ENCODE results near the gene ELAVL4. TPM values are rescaled to one million over a fixed set of nuclear protein-coding genes. Genes with fewer than 3 reads are reported as not detected.

The ELAVL4 gene
- total and polyA plus RNA-seq, 2 of the 8 experiments (the other 6 are each of a cell fraction or from before 2014, with no cell fraction given): 0.21 to 0.89 TPM

DNA sequence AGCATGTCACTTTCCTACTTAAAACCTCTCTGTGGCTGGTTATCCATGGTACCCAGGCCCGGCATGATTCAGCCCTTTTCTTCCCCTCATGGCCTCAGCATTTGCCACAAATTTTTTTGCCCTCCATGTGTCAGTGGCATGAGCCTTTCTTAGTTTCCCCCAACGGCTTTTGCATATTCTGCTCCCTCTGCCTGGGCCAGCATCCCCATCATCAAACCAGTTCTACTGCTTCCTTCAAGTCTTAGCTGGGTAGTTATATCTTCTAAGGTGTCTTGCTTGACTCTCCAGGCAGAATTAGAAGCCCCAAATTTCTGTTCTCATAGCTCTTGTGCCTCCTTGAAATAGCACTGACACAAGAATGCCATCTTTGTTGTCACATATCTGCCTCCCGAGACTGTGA is 127.9 kb downstream of the ELAVL4 start:
- no peaks in the 10 kb centered on the region for H3K27me3 ChIP-seq (replicated peaks in 1 of 4; ENCODE audit: control insufficient read depth in 3 of 4, extremely low read depth in 1 of 4, insufficient read depth in 3 of 4, low read length in 3 of 4)
- no peak for DNase-seq (ENCODE audit: low read depth in 1 of 2, low spot score in 2 of 2)
- no peak overlapping the region for H2BK5ac ChIP-seq (ENCODE audit: low read depth, low read length)
- no peak overlapping the region for H4K8ac ChIP-seq (ENCODE audit: extremely low read depth, insufficient read depth, low read length)
- H2AFZ ChIP-seq (ENCODE audit: low read length): no peak overlapping the region
- no peak overlapping the region for H4K91ac ChIP-seq (replicated peaks; ENCODE audit: insufficient read length, low read length)
- no peak overlapping the region for H3K18ac ChIP-seq (ENCODE audit: extremely low read depth, low read length)
- H3K4ac ChIP-seq (replicated peaks; ENCODE audit: insufficient read length, low read depth, low read length): no peak overlapping the region
- H3K79me1 ChIP-seq (ENCODE audit: low read depth, low read length): no peaks in the 10 kb centered on the region
- H3K4me1 ChIP-seq (replicated peaks in 1 of 4; ENCODE audit: control insufficient read depth in 3 of 4, insufficient read depth in 4 of 4, low read length in 3 of 4): no peaks in the 10 kb centered on the region
- H3K36me3 ChIP-seq (ENCODE audit: control insufficient read depth in 2 of 4, insufficient read depth in 4 of 4, low read length in 3 of 4): no peaks in the 10 kb centered on the region
- H3K9ac ChIP-seq (replicated peaks in 1 of 4; ENCODE audit: extremely low read depth in 1 of 4, low read depth in 3 of 4, low read length in 3 of 4): no peak overlapping the region
- ChIA-PET CTCF (ENCODE audit: partially characterized antibody) (no interaction called here), POLR2A (ENCODE audit: partially characterized antibody) (no interaction called here)
- FAIRE-seq: no peak
- H3K56ac ChIP-seq (replicated peaks; ENCODE audit: insufficient read length, low read depth, low read length): no peak overlapping the region
- H3K14ac ChIP-seq (ENCODE audit: insufficient read length): no peak overlapping the region
- 79% methylated on average over 3 of the region's 3 CpGs; no CpG with 5 or more reads in 1 of the 2 experiments for WGBS, 2 experiments (ENCODE audit: extremely low coverage in 1 of 2, insufficient coverage in 1 of 2, insufficient read length in 1 of 2, insufficient replicate concordance in 2 of 2, low coverage in 1 of 2, low lambda C conversion rate in 2 of 2, missing lambda C conversion rate in 1 of 2)
- no peaks in the 10 kb centered on the region for H3K79me2 ChIP-seq (ENCODE audit: control insufficient read depth in 1 of 2, insufficient read depth in 2 of 2, low read length in 2 of 2)
- no peaks in the 10 kb centered on the region for H4K20me1 ChIP-seq (replicated peaks in 1 of 2; ENCODE audit: control insufficient read depth in 1 of 2, insufficient read depth in 2 of 2, low read length in 2 of 2)
- H4K5ac ChIP-seq (ENCODE audit: insufficient read length, low read depth, low read length): no peak overlapping the region
- no peak overlapping the region for H3K4me3 ChIP-seq (ENCODE audit: extremely low read depth in 1 of 4, insufficient read depth in 2 of 4, low read depth in 3 of 4, low read length in 4 of 4)
- H2BK20ac ChIP-seq (ENCODE audit: low read length): no peak overlapping the region
- H2BK12ac ChIP-seq (ENCODE audit: low read depth, low read length): no peak overlapping the region
- no peak overlapping the region for H3K23ac ChIP-seq (ENCODE audit: insufficient read length)
- H2BK120ac ChIP-seq (replicated peaks; ENCODE audit: low read depth, low read length): no peak overlapping the region
- H3K9me3 ChIP-seq (ENCODE audit: insufficient read depth in 2 of 2, low read depth in 1 of 2, low read length in 1 of 2): peaks cover 36 to 57% of the 10 kb centered on the region in 2 experiments; a peak in 3 of 4 replicates
- no peak overlapping the region for H2AK5ac ChIP-seq (ENCODE audit: low read depth, low read length)
- no peak overlapping the region for H3K27ac ChIP-seq (ENCODE audit: low read depth, low read length)
- no peak overlapping the region for H3K4me2 ChIP-seq (ENCODE audit: insufficient read depth in 1 of 2, low read depth in 2 of 2, low read length in 2 of 2)
- H2BK15ac ChIP-seq (ENCODE audit: low read length): no peak overlapping the region
- H3K23me2 ChIP-seq (ENCODE audit: low read depth, low read length): no peaks in the 10 kb centered on the region
- no peak for TF ChIP-seq TAF1 (IDR thresholded peaks at IDR 0.05; ENCODE audit: low read depth, low read length)
- TF ChIP-seq BRCA1 (IDR thresholded peaks at IDR 0.05; ENCODE audit: low read depth, low read length): no peak
- TF ChIP-seq NRF1 (IDR thresholded peaks at IDR 0.05; ENCODE audit: low read depth, low read length): no peak
- no peak for TF ChIP-seq CEBPB (IDR thresholded peaks at IDR 0.05; ENCODE audit: low read depth, low read length)
- no peak for TF ChIP-seq SP1 (IDR thresholded peaks at IDR 0.05; ENCODE audit: low read depth, low read length)
- no peak for TF ChIP-seq PHF8 (conservative IDR thresholded peaks at IDR 0.05; ENCODE audit: low read depth, low read length)
- no peak for TF ChIP-seq RFX5 (IDR thresholded peaks at IDR 0.05; ENCODE audit: borderline replicate concordance, low read depth, low read length)
- TF ChIP-seq GTF2F1 (IDR thresholded peaks at IDR 0.05; ENCODE audit: borderline replicate concordance, low read depth, low read length): no peak
- TF ChIP-seq, protein P1, sequence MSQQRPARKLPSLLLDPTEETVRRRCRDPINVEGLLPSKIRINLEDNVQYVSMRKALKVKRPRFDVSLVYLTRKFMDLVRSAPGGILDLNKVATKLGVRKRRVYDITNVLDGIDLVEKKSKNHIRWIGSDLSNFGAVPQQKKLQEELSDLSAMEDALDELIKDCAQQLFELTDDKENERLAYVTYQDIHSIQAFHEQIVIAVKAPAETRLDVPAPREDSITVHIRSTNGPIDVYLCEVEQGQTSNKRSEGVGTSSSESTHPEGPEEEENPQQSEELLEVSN (IDR thresholded peaks at IDR 0.05): no peak
- no peak for TF ChIP-seq NANOG (IDR thresholded peaks at IDR 0.05; ENCODE audit: insufficient read depth, low read depth, low read length, poor library complexity, severe bottlenecking)
- TF ChIP-seq, protein P2, sequence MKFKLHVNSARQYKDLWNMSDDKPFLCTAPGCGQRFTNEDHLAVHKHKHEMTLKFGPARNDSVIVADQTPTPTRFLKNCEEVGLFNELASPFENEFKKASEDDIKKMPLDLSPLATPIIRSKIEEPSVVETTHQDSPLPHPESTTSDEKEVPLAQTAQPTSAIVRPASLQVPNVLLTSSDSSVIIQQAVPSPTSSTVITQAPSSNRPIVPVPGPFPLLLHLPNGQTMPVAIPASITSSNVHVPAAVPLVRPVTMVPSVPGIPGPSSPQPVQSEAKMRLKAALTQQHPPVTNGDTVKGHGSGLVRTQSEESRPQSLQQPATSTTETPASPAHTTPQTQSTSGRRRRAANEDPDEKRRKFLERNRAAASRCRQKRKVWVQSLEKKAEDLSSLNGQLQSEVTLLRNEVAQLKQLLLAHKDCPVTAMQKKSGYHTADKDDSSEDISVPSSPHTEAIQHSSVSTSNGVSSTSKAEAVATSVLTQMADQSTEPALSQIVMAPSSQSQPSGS (IDR thresholded peaks at IDR 0.05; ENCODE audit: low read length): no peak
- TF ChIP-seq JUND (IDR thresholded peaks at IDR 0.05; ENCODE audit: low read length): no peak
- TF ChIP-seq EGR1 (IDR thresholded peaks at IDR 0.05; ENCODE audit: borderline replicate concordance, low read depth, low read length): no peak
